ENCODE measurements around the gene CNOT6L. TPM values are rescaled to one million over a fixed set of nuclear protein-coding genes. Genes with fewer than 3 reads are reported as not detected.

Gene CNOT6L
- polyA plus RNA-seq, 3 donors = 37.3 to 42.4 (median 39.0) TPM

DNA sequence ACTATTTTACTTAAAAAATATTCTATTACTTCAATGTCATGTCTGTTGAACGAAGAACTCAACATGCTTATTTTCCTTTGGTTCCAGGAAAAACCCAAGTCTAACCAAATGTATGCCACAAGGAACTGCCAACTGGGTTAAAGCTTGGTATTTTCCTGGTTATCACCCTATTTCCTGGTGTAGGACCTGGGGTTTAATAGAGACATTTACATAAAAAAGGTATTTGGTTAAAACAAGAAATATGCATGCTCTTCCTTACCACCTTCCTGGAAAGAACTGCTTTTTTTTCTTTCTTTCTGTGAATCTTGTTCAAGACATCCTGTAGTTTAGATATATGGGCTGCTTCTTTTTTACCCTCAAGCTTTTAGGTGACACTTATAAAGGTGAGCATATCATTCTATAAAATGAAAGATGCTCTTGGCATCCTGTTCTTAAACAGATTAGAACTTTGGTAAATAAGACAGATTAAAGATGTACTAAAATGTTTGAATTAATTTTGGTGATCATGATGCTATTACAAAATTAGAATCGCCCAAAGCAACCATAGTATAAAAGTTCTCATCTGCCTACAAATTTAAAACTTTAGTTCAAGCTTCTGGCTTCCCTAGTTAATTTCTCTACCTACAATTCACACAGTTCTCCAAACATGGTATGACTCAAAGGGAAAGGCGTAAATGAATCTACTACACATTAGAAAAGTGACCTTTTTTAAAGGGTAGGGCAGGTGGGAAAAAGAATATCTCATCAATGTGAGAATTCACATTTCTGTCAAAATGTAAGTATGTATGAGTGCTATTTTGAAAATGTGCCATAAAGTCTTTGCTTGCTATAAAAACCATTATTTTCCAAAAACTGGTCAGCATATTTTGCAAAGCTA lies 103.5 kb downstream of the CNOT6L start:
- DNase-seq (ENCODE audit: low read depth in 3 of 3, low spot score in 2 of 3) = no peak

DNA sequence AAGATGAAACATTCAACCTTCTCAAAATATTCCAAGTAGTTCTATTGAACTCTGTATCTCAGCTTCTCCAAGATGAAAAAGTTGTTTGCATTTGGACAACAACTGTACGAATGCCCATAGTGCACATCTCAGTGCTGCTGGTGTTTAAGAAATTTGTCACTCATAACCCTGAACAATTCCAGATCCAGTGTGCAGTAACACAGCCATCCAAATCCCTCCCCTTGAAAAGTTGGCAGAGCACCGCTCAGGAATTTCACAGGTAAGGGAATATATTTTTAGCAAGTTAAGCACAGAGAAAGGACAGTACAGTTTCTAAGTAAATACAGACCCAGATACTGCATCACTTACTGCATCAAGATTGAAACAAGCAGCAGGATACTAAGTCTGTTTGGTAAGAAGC lies 104.7 kb downstream of the CNOT6L start:
- DNase-seq (ENCODE audit: low read depth in 3 of 3, low spot score in 2 of 3) = no peak

DNA sequence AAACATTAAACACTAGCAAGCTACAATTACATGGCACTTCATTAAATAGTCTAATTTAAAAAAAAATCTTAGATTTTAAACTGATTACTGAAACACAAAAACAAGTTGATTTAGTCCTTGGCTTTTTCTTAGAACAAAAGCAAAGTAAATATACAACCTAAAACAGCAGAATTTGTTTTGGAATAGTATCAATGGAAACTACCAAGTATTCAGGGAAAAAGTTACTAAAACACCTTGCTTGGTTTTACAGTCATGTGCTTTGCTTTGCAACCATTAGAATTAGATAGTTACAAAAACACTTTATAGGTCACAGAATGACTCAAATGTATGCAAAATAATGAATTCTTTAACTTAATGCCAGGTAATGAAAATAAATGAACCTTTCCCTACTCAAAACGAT lies 105.3 kb downstream of the CNOT6L start:
- no peak for DNase-seq (ENCODE audit: low read depth in 3 of 3, low spot score in 2 of 3)

DNA sequence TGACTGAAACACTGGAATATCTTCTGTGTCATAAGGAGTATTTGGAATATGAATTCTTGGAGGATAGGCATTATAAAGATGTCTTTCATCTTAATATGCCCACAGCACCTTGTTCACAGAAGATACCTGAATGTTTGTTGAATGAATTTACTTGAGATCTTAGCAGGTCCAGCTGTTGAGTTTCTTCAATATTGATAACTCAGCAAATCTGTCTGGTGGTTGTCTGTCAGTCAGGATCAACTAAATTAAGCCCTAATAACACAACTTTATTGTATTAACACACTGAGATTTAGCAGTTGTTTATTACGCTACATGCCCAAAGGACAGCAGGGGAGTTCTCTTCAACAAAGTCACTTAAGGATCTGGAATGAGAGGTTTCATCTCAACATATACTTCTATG lies 106.5 kb downstream of the CNOT6L start:
- DNase-seq (ENCODE audit: low read depth in 3 of 3, low spot score in 2 of 3) = no peak

DNA sequence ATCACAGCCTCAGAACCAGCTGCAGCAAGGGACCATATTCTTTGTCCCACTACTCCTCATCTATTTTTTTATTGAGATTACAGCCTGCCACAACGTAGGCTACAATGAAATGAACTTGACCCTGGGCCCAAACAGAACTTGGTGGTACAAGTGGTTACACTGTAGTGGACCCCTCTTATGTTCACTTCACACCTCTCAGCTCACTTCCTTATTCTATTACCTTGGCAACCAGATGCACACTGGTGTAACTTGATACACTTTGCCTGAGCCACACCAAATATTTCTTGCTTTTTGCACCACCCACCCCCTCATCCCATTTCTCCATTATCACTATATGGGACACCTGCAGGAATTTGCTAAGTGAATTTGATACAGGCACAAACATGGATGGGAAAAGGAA lies 107.7 kb downstream of the CNOT6L start:
- no peak for DNase-seq (ENCODE audit: low read depth in 3 of 3, low spot score in 2 of 3)

DNA sequence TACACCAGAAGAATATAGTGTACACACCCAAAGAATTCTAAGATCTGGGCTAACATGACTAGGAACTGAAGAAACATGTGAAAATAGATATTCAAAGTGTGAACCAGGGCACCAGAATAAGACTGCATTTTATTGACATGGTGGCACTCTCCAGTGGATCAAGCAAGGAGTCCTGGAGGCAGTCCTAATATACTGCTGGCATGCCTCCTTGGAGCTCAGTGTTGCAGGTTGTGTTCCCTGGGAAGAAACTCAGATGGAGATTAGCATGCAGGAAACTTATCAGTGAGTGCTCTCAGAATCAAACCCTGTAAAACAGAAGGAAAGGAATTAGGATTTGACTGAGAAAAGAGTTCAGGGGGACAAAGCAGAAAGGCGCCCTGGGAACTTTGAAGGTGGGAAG lies 108.5 kb downstream of the CNOT6L start:
- no peak for DNase-seq (ENCODE audit: low read depth in 3 of 3, low spot score in 2 of 3)

DNA sequence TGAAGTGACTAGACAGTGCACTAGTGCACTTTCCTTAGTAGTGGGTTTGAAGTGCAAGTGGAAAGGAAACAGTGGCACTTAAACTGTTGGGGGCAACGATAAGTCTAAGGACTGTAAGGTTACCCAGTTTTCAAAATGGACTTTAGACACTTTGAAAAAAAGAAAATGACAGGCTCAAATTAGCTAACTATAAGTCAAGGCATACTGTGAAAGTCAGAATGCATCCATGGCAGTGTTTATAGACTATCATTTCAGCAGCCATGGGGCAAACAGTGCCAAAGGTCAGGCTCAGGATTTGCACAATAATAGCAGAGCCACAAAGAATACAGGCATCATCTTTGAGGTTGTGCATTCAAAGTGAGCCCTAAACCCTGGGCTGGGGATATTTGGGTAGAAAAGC lies 109.1 kb downstream of the CNOT6L start:
- no peak for DNase-seq (ENCODE audit: low read depth in 3 of 3, low spot score in 2 of 3)

DNA sequence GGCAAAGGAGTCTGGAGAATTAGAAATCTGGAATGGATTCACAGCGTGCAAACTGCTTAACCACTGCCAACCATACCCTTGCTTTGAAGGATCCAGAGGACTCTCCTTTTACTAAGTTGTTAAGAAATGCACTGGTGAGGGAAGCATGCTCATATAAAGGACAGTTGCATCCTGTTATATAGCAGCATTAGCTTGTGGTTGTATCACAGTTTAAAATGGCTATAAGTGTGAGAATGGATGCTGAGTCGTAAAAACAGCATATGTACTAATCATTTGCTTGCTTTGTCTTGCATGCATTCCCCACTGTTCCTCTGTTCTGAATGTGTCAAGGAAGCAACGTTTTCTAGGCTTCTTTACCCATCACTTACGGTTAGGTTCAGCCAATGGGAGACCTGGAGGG lies 112.5 kb downstream of the CNOT6L start:
- no peak for DNase-seq (ENCODE audit: low read depth in 3 of 3, low spot score in 2 of 3)

DNA sequence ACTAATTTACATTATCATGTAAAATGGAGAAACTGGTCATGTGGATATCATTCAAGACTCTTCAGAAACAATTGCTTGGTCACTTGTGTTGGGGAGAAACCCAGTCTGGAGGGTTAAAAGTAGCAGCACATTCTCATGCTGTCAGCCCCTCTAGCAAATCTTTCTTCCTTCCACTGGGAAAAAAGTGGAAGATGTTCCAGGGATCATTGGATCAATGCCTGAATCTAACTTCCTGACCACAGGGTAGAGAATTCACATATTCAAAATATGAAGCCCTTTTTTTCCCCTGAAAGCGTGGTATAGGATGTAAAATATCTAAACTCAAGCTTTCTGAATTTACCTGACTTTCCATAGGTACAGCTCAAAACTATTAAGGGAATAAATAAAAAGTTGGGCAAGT lies 115.5 kb downstream of the CNOT6L start:
- no peak for DNase-seq (ENCODE audit: low read depth in 3 of 3, low spot score in 2 of 3)

DNA sequence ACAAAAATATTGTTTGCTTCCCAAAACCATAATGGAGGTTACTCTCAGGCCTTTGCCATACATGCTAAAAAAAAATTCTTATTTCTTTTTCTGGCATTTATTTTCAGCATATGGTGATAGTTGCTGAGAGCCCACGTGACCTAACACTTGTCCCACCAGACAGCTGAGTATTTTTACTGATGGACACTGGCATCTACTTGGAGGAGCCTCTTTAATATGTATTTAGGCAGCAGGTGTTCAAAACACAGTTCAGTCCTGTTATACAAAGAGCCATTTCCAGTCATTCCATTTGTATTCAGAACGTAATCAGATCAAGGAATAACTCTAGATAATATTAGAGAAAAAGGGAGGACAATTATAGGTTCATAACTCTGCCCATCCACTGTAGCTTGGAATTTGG lies 118.0 kb downstream of the CNOT6L start:
- no peak for DNase-seq (ENCODE audit: low read depth in 3 of 3, low spot score in 2 of 3)

DNA sequence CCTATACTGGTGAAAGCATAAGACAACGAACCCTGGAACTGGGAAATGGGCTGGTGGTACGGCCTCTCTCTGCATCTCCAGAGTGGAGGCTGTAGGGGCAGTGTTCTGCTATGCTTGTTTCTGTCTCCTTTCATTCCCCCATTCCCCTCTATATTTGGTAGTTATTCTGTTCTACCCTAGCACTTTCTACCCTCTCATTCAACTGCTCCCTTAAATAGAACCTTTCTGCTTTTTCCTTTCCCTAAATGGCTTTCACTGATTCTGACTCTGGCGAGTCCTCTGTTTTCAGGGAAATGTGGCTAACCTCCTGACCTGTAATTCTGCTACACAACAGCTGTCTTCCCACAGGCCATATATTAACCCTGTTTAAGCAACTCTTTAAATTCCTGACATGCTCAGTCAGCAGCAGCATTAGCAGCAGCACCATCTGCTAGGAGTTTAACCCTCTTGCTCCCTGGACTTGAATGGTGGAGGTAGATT lies 119.4 kb downstream of the CNOT6L start:
- DNase-seq (ENCODE audit: low read depth in 3 of 3, low spot score in 2 of 3) = peak; percentile 71 to 76 (median 74)

DNA sequence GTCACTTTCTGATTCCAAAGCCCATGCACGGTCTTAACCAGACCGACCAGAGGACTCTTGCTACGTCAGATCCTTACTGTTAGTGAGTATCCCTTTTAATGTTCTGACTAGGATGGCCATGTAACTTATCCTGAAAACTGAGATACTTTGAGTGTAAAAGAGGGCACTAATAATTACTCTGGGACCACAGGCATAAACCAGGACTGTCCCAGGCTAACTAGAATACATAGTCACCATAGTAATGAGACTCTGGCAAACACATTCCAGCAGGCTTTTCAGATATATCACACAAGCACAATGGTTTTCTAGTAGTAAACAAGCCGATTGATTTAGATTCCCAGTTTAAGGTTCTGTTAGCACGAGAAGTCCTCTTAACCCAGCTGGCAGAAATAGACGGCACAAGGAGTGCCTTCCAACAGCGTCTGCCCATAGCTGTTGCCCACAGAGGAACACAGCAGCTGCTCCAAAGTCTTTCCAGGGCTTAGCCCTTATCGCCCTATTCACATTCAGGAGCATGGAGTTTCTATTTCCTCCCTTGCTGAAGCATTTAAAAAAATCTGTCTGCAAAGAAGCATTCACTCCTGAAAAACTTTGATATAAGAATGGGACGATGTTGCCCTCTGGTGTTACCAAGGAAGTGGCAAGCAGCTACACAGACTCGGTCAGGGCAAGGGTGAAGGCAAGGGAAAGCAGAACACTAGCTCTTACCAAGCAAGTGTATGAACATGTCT lies 121.1 kb downstream of the CNOT6L start:
- DNase-seq (ENCODE audit: low read depth in 3 of 3, low spot score in 2 of 3) = peak in 1 of 3 donors; percentile 33

DNA sequence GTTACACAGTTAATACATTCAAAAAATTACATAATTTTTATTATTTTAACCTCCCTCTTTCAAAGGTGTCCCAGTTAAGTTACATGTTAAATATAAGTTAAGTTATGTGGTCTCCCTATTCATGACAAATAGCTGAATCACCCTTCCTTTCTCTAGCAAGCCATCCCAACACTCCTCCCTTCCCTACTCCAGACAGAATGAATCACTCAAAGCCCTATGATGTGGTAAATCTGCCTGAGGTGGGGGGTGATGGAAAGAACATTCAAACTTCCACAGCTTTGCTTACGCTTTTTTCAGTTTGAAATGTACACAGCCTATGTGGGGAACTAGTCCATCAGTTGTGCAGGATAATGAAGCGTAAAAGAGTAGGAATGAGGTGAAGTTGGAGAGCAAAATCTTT lies 123.4 kb downstream of the CNOT6L start:
- DNase-seq (ENCODE audit: low read depth in 3 of 3, low spot score in 2 of 3) = no peak

DNA sequence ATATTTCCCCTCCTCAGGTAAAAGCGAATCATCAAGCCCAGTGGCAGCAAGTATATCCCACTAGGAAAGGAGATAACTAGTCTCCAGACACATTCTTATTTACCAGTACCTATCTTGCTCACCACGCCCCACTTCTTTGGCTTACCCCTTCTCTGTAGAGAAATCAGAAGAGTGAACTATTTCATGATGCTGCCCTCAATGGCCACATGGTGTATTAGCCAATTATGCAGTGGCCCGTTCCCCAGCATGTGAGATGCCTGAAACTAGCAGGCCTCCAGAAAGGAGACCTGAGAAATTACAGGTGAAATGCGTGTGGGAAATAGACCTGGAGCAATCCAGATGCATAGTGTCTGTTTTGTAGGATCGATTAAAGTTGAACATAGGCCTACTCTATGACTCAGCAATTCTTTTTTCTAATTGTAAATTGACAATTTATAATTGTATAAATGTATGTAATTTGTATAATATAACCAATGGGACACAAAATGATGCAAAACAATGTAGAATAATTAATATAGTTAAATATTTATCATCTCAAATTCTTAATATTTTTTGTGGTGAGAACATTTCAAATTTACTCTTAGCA lies 126.2 kb downstream of the CNOT6L start:
- DNase-seq (ENCODE audit: low read depth in 3 of 3, low spot score in 2 of 3) = no peak

DNA sequence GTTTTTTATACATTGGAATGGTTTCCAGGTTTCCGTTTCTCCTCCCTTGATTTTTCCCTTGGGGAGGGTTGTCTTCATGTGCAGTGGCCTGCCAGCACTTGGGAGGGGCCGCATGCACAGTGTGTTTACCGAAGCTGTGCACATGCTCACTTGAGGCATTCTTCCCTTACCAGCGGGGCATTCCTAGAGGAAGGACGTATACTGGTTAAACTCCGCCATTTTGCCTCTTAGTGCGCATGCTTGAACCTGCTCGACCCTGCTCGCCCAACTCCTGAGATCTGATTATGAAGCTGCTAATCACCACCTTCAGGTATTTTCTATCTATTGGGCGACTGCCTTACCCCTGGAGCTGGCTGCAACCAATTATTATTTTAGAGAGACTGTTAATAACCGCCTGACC lies 137.4 kb downstream of the CNOT6L start:
- no peak for DNase-seq (ENCODE audit: low read depth in 3 of 3, low spot score in 2 of 3)

DNA sequence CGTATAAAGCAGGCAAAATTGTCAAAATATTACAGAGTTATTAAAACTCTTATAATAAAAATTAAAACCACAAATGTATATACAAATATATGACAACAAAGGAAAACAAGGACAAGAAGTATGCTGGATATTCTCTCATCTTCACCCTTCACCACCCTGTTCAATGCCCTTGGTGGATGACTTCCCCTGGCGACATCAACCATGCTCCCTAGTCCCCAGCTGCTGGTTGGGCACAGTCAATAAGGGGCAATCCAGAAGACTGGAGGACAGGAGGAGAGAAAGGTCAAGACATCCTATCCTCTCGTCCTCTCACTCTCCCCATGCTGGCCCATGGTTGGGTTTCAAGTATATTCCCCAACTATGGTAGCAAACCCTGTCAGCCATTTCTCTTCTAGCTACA lies 142.3 kb downstream of the CNOT6L start:
- DNase-seq (ENCODE audit: low read depth in 3 of 3, low spot score in 2 of 3) = no peak

DNA sequence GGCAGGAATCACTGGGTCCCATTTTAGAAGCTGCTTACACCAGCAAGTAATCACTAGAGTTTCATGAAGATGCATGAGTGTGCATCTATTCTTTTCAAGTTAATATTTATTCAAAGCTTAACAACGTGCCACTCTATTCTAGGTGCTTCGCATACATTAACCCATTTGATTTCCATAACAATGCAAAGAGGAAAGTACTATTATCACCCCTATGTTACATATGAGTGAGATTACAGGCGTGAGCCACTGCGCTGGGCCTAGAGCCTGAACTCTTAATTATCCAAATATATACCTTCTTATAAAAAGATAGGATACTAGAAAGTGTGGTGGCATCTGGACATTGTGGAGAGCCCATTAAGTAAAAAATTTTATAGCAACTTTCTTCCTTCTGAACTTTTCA lies 148.1 kb downstream of the CNOT6L start:
- DNase-seq (ENCODE audit: low read depth in 3 of 3, low spot score in 2 of 3) = no peak

DNA sequence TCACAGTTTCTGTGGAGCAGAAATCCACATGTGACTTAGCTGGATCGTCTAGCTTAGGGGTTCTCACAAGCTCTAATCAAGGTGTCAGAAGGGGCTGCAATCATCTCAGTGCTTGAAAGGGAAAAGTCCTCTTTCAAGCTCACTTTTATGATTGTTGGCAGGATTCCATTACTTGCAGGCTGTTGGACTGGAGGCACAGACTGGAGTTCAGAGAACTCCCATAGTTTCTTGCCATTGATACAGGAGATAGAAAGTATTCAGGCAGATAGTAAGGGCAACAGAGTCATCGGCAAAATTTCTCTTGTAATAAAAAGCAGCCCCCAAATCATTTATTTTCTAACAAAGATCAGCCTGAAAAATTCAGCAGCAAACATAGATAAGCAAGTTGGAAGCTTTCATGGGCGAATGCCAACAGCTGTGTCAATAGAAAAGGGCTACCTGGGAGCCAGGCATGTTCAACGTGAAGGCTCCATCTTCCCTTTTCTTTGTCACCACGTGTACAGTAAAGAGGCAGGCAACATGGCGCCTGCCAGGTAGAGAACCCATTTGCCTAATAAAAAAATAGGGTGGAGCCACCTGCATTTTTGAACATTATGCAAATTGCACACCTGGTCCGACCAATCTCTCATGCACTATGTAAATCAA lies 149.1 kb downstream of the CNOT6L start:
- DNase-seq (ENCODE audit: low read depth in 3 of 3, low spot score in 2 of 3) = no peak

DNA sequence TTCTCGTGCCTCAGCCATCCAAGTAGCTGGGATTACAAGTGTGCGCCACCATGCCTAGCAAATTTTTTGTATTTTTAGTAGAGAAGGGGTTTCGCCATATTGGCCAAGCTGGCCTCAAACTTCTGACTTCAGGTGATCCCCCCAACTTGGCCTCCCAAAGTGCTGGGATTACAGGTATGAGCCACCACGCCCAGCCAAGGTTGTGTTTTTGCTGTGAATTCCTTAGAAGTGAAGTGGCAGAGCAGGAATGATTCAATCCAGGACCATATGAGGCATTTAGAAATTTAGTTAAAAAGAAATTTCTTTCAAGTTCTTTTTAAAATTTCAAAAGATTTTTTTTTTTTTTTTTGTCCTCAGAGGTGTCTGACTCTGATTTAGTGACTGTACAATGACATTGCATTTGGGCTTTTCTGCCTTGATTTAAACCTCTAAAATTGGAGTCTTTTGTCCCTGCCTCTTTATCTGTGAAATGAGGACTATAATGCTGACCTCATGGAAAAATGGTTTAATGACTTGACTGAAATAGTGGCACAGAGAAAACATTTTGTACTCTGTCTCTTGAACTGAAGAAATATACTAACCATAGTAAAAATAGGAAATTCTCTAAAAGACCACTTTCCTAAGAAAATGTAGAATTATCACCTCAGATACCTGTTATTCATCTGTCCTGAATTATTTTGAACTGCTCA lies 153.6 kb downstream of the CNOT6L start:
- DNase-seq (ENCODE audit: low read depth in 3 of 3, low spot score in 2 of 3) = no peak

Measured in right renal cortex interstitium (tissue), 3 donors.